Activated T-cell treated with anti-CD3 and anti-CD28 coated beads, Interleukin-2, amount 50 U/mL, for 48 hours (primary cell): Measurements from ENCODE around the gene OR4B1.
"Not testable (repeated sequence)": the region's sequence is repeated elsewhere in the genome, so short reads cannot be mapped to it uniquely, and the experiment has no call there.

Experiments
- DNase-seq, 2 experiments: peaks; one replicate each; pipeline ENCODE4 v3.0.0-alpha.2; 2020

OR4B1 gene, protein sequence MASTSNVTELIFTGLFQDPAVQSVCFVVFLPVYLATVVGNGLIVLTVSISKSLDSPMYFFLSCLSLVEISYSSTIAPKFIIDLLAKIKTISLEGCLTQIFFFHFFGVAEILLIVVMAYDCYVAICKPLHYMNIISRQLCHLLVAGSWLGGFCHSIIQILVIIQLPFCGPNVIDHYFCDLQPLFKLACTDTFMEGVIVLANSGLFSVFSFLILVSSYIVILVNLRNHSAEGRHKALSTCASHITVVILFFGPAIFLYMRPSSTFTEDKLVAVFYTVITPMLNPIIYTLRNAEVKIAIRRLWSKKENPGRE

DNA sequence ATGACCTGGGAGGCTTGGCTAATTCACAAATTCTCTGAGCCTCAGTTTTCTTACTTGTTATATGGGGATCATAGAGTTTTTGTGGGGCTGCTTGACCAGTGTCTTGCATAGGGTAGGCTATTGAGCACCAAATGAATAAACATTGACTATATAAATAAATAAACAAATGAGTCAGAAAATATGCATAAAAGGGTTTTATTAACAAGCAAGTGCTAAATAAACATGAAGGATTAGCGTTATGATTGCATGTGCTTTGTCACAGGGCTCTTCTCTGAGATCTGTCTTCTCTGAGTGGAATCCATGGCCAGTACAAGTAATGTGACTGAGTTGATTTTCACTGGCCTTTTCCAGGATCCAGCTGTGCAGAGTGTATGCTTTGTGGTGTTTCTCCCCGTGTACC lies at the start of gene OR4B1:
OR4B1 (plus strand) TSS at position 301 of the 400 bp plus-strand sequence; CDS start at position 301, 0 bp downstream.
- DNase-seq, result no peak

DNA sequence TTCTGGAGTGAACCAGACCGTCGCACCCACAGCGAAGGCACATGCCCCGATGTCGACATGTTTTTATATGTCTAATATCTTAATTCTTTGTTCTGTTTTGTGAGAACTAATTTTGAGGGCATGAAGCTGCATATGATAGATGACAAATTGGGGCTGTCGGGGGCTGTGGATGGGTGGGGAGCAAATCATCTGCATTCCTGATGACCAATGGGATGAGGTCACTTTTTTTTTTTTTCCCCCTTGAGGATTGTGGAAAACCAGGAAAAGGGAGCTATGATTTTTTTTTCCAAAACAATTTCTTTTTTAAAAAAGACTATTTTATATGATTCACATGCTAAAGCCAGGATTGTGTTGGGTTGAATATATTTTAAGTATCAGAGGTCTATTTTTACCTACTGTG lies 49.2 kb upstream of the OR4B1 start:
- DNase-seq, result no peak

DNA sequence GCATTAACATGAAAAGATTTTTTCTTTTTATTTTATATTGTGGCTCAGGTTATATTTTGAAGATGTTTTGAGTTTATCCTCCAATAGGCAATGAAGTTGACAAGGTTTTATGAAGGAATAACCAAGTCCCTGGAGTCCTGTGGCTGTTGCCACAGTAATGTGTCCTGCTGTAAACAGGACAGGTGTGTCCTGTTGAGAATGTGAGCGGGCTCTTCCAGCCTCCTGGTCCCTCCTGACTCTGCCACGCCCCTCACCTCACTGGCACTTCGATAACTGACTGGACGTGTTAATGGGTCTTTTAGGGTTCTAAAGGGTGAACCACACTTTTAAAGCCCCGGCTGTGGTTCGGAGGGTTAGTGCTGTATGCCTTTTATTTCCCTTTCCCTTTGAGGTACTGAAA lies 47.8 kb upstream of the OR4B1 start:
- no peak for DNase-seq

DNA sequence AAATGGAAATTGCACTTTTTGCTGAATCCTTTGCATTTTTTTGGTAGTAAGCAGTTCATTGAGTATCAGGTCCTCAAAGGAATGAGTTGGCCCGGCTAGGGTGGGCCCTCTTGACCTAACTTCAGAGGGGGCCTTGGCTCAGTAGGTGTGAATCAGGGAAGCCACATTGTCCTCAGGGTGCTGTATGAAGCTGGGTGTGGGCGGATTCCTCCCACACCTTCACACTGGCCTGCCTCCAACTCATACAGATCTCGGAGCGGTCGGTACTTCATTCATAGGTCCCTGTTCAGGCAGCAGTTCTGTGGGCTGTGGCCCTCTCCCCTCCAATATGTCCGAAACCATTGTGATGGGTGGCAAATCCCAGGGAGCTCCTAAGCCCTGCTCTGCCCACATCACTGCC lies 47.4 kb upstream of the OR4B1 start:
- DNase-seq, result no peak

DNA sequence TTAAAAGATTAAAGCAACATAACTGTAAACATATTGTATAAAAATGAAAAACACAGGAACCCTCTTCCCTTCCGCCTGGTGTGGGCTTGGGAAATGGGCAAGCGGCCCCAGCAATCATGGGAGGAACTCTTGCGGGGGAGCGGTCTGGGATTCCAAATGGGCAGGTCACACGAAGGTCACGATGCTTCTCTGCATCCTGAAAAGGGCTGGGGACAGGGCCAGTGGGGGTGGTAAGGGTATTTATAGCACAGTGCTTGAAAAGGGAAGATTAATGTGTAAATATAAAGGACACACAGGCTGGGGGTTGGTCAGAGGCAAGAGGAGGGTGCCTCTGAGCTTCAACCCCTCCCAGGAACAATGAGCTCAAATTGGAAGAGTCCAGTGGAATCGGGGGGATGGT lies 46.9 kb upstream of the OR4B1 start:
- no peak for DNase-seq

DNA sequence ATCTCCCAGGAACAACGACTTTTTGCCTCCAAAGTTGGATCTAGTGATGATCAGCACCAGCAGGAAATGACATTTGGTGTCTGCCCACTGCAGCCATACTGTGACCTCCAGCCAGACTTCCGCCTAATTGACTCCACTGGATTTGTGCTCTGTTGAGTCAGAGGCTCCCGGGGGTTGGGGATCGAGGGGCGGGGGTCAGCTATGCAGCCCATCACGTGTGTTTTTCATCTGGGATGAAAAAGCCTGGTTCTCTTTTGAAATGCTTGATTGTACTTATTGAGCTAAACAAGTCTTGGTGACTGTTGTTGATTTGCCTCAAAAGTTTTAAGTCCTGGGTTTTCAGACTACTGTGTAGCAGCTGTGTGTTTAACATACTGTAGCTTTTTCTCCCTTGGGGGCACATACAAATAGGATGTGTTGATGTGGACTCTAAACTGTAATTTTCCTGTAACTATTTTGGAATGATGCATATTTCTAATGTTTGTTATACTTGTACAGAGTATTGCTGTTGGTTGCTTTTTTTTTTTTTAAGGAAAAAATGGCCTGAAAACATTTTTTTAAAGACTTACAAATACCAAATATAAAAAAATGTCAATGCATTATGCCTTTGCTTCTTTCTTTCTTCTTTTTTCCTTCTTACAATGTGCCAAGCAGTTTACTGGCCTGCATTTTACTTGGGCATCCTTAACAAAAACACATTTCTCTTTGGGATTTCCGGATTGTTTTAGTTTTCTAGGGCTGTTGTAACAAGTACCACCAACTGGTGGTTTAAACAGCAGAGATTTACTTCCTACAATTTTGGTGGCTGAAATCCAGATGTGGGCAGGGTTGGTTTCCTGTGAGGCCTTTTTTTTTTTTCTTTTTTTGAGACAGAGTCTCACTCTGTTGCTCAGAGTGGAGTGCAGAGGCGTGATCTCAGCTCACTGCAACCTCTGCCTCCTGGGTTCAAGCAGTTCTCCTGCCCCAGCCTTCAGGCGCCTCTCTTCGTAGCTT lies 46.1 kb upstream of the OR4B1 start:
- no peak for DNase-seq

DNA sequence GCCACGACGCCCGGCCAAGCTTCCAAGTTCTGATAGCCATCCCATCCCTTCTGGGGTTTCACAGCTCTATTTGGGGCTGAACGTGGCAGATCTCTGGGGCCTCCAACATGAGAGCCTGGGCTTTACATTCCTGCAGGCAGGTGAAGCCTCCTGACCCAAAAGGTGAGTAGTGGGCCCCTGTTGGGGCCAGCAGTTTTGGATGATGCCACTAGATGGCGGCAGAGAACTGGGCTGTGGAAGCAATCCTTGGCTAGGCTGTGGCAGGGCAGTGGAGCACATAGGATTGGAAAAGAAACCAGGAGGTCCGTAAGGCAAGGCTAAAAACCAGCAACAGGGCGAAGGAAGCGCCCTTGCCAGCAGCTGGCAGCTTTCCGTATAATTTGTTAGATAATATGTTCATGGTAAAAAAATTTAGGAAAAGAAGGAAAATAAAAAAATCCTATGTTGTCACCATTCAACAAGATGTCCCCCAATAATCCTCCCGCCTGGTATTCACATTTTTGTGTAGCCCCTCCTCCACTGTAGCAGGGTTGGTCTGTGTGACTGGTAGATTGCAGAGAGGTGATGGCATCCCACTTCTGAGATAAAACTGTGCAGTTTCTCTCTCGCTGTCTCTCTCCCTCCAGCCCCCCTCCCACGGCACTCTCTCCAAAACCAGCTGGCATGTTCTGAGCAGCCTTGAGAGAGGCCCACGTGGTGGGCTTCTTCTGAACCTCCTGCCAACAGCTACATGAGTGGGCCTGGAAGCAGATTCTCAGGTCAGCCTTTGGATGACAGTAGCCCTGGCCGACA lies 43.6 kb upstream of the OR4B1 start:
- peak; percentile 76 to 81 for DNase-seq

DNA sequence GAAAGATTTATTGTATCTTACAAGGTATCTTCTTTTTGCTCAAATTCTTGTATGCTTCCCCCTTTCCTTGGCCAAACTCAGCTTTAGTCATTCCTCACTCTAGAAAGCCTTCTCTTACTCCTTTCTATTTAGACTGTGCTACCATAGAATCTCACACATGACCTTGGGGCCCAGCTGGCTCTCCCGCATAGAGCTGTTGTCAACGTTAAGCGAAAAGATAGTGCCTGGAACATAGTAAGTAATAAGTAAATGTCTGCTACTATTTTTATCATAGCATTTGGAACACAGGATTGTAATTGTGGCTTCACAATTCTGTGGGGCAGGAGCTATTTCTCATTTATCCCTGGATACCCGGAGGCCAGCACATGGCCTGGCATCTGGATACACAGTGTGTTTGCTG lies 38.9 kb upstream of the OR4B1 start:
- DNase-seq, result no peak

DNA sequence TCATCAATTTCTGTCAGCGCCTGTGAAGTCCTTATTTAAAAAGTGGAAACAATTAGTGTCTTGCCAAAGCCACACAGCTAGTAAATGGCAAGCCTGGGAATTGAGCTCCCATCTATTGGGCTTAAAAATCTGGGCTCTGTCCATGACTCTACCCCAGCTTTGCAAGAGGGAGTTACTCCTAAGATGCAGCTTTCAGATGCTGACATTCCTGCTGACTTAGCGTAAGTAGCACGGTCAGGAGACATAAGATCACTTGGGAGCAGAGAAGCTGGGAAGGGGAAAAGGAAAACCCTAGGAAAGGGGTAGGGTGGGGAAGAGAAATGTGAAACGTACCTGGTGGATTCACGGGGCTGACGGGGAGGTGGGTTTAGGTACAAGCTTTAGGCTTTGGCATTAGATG lies 36.0 kb upstream of the OR4B1 start:
- DNase-seq, result no peak

DNA sequence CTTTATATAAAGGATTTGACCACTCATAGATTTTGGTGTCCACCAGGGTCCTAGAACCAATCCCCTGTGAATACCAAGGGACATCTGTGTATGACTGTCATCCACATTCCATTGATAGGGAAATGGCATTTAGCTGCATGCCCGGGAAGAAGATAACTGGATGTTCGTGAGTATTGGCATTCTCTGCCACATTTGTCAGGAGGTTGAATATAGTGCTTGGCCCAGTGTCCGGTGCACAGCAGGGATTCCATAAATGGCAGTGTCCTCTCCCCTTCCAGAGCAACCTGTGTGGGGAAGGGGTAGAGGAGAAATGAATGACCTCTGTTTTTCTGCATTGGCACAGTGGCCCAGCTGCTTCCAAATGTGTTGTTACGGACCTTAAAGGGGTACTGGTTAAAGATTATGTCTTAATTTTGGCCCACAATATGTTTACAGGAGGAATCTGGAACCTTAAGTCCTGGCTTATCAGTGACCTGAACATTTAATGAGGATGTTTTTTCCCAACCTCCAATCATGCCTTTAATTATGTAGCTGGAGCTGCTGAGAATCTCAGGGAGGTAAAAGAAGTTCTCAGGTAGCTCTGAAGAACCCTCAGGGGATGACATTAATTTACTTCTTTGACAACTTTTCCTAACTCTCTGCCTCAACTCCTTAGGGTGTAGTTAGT lies 33.6 kb upstream of the OR4B1 start:
- DNase-seq, result no peak

DNA sequence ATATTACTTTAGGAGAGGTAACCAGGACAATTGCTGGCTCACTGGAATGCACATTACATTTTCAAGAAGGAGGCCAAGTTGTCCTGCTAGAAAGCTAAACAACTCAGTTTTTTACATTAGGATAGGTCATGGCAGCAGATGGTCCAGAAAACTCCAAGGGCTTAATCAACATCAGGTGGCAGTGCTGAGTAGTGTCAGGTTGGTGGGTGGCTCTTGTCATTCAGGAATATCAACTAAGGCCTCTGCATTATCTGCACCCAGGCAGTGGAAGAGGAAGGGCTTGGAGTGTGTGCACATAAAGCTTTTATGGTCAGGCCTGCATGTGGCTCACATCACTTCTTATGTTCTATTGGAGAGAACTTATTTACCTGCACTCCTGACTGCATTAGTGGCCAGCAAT lies 32.2 kb upstream of the OR4B1 start:
- no peak for DNase-seq

DNA sequence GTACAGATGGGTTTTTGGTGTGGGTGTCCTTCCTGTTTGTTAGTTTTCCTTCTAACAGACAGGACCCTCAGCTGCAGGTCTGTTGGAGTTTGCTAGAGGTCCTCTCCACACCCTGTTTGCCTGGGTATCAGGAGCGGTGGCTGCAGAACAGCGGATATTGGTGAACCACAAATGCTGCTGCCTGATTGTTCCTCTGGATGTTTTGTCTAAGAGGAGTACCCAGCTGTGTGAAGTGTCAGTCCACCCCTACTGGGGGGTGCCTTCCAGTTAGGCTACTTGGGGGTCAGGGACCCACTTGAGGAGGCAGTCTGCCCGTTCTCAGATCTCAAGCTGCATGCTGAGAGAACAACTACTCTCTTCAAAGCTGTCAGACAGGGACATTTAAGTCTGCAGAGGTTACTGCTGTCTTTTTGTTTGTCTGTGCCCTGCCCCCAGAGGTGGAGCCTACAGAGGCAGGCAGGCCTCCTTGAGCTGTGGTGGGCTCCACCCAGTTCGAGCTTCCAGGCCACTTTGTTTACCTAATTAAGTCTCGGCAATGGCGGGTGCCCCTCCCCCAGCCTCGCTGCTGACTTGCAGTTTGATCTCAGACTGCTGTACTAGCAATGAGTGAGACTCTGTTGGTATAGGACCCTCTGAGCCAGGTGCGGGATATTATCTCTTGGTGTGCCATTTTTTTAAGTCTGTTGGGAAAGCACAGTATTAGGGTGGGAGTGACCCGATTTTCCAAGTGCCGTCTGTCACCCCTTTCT lies 25.5 kb upstream of the OR4B1 start:
- not testable (repeated sequence) for DNase-seq

DNA sequence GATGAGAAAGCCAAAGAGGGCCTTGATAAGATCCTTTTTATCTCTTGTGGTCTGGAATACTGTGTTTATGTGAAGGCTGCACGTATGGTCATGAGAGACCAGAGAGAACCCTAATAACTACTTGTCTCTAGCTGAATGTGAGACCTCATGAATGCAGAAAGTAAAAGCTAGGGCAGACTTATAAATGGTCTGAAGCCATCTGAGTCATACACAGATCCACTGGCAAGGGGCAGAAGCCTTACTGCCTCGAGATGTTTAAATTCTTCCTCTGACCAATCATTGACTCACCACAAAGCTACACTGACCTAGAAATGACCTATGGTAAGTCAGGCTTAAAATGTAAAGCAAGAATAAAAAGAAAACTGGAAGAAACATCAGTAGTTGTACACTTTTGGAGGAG lies 22.7 kb upstream of the OR4B1 start:
- DNase-seq, result no peak

DNA sequence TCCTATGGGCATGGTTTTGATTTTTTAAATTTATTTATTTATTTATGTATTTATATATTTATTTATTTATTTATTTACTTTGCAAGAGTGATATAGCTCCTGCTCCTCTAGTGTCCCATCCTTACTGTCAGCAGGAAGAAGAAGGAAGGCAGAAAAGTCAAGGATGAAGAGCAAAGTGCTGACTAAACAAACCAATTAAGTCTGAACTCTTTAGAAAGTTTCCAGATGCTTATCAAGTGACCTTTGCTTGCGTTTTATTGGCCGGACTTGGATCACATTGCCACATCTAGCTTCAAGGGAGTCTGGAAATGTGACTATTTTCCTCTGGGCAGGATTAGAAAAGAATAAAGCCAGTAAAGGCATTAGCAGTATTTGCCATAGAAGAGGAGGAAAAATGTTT lies 8.7 kb upstream of the OR4B1 start:
- no peak for DNase-seq

DNA sequence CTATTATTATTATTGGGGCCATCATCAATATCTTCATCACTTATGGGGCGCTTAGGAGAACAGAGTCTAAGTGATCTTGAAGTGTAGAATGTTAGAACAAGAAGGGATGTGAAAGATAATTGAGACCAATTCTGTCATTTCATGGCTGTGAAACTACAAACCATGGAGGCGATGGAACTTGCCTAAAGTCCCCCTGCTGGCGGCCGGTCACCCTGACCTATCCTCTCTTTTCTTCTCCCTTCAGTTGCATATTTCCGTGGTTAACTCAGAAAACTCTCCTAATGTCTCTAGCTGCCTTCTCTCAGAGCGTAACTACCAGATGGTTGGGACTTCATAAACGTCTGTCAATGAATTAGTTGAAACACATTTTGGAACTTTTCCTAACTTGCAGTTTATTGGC lies 6.6 kb upstream of the OR4B1 start:
- DNase-seq, result no peak

DNA sequence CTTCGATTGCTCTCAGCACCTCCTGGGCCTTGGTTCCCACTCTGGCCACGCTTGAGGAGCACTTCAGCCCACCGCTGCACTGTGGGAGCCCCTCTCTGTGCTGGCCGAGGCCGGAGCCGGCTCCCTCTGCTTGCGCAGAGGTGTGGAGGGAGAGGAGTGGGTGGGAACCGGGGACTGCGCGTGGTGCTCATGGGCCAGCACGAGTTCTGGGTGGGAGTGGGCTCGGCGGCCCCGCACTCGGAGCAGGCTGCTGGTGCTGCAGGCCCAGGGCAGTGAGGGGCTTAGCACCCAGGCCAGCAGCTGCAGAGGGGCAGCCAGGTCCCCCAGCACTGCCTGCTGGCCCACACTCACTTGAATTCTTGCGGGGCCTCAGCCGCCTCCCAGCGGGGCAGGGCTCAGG lies 12.2 kb downstream of the OR4B1 start:
- no peak for DNase-seq

DNA sequence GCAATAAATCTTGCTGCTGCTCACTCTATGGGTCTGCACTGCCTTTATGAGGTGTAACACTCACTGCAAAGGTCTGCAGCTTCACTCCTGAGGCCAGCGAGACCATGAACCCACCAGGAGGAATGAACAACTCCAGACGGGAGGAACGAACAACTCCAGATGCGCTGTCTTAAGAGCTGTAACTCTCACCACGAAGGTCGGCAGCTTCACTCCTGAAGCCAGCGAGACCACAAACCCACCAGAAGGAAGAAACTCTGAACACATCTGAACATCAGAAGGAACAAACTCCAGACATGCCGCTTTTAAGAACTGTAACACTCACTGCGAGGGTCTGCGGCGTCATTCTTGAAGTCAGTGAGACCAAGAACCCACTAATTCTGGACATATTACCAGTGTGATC lies 13.4 kb downstream of the OR4B1 start:
- not testable (repeated sequence) for DNase-seq

DNA sequence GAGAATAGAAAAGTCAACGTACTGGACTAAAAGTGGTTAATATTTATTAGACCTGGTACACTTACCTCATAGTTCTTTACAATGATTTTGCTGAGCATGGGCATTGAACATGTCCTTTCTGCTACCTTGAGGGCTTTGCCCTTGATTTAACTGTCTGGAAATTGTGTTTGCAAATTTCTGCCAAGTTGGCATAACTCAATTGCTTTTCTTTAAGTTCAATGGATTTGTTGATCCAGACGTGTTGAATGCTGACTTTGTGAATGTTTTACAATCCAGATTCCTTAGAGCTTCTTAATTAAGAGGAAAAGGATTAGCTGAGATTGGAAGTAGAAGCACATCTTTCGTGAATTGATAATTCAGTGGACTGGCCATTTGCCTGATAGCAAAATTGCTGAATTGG lies 21.1 kb downstream of the OR4B1 start:
- no peak for DNase-seq

DNA sequence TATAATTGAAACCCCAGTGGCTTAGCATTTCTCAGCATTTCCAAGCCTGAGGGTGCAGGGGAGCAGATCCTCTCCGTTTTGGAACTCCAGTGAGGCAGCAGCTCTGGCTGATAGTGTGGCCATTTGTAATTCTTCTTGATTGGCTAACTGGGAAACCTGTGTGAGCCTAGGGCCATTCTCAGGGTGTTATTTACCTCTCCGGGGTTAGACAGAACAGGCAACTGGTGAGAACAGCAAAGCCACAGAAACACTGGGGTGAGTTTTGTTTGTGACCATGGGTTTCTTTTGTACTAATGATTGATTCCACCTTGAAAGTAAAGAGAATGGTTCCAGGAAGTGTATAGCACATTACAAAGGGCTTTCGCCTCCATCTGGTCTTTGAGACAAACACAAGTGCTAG lies 25.9 kb downstream of the OR4B1 start:
- no peak for DNase-seq

DNA sequence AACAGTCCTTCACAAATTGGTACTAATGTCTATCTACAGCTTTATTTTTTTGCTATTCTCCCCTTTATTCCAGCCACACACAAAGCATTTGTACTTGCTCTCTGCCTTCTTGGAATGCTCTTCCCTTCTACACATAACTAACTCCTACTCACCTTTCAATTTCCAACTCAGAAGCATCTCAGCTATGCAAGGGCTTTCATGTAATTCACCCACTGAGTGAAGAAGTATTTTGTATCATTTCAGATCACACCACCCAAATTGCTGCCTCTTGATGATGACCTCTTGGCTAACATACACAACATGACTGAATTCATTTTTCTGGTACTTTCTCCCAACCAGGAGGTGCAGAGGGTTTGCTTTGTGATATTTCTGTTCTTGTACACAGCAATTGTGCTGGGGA lies 28.2 kb downstream of the OR4B1 start, which contains the start of gene OR4X2:
OR4X2 (plus strand) TSS at position 301 of the 400 bp plus-strand sequence; CDS start at position 301, 0 bp downstream.
- no peak for DNase-seq

DNA sequence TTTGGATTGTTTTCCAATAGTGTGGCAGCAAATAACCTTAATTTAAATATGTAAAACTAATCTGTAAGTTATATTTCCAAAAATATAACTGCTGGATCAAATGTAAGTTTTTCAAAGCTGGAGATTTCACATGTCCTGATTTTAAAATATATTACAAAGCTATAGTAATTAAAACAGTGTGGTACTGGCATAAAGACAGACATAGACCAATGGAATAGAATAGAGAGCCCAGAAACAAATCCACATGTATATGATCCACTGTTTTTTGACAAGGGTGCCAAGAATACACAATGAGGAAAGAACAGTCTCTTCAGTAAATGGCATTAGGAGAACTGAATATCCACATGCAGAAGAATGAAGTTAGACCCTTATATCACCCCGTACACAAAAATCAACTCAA lies 32.3 kb downstream of the OR4B1 start:
- no peak for DNase-seq

DNA sequence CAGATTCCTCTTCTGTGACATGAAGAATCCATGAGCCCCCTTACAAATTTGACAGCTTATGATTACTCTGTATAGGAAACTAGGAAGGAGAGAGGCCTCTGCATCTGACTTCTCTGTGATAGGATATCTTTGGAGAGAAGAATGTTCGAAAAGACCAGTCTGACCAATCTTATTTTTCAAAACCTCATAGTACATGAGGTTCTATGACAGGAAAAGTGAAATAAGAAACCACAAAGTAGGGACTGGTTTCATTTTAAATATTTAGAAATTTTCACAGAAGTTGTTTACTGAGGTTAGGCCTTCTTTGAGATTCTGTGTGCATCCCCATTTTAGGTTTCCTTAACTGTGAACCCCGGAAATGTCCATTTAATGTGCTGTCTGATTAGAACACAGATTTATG lies 45.0 kb downstream of the OR4B1 start:
- DNase-seq, result no peak
